Lower lobe of right lung (tissue), 2 donors: ENCODE measurements around the gene FGF6. TPM values are rescaled to one million over a fixed set of nuclear protein-coding genes. Genes with fewer than 3 reads are reported as not detected.
A peak's percentile ranks its signal among the peaks of the same experiment; 100 is the strongest.

Experiments
- ATAC-seq, 2 donors: fragments of 200-7000 bp; cut with Tn5 transposase; one replicate each; pipeline ENCODE4 v1.9.1; 2020 to 2022; ENCODE audit warnings: mild to moderate bottlenecking in 2 of 2, moderate library complexity in 2 of 2
- DNase-seq: peaks from one replicate; pipeline ENCODE4 v3.0.0-alpha.2; 2020
- H3K27ac ChIP-seq: fragments of 200-600 bp; one replicate; pipeline ENCODE4 v1.8.0; 2022
- H3K27me3 ChIP-seq: fragments of 200-600 bp; one replicate; pipeline ENCODE4 v1.8.0; 2022; ENCODE audit warnings: low read depth
- H3K36me3 ChIP-seq: fragments of 200-600 bp; one replicate; pipeline ENCODE4 v1.8.0; 2022; ENCODE audit warnings: mild to moderate bottlenecking
- H3K4me1 ChIP-seq: fragments of 200-600 bp; one replicate; pipeline ENCODE4 v1.8.0; 2022
- H3K4me3 ChIP-seq: fragments of 200-600 bp; one replicate; pipeline ENCODE4 v1.8.0; 2022; ENCODE audit warnings: mild to moderate bottlenecking
- H3K9me3 ChIP-seq: fragments of 200-600 bp; one replicate; pipeline ENCODE4 v1.8.0; 2022
- CTCF ChIP-seq: fragments of 200-600 bp; IDR thresholded peaks from one replicate; pipeline ENCODE4 v1.8.0; 2022; ENCODE audit warnings: antibody characterized with exemption, mild to moderate bottlenecking
- intact Hi-C: fragments of 100-400 bp; cut with DNase I; formaldehyde crosslinking; loops from one replicate; pipeline ENCODE4 v1.11.0; 2022
- total RNA-seq: library from RNA; stranded (reverse); fragmentation: NEBNext Ultra II Directional; extraction: Animal tissue kit (Norgen Biotek cat#: 25700); gene quantifications from one replicate; pipeline ENCODE4 v1.2.1, GENCODE V29; 2021
- donor health status: DM: no; HTN: yes; CAD: no; lungs with severe emphysema.

Gene FGF6
- total RNA-seq, 1 donor from 2014 or later = not detected

DNA sequence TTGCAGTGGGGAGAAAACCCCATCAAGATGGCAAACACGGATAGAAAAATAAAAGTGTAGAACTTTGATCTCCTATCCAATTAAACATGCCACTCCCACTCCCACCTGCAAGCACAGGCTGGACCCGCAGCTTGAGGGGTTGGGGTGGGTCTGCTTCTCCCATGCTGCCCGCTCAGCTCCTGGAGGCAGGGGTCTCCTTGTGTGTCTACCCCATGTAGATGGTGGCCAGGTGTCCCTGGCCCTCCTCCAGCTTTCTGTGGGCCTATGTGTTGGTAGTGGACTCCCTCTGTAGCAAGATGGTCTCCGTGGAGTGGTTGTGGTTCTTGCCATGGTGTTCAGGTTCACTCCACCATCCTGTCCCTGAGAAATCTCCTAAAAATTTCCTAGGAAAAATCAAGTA, 42.6 kb downstream of the FGF6 start:
- TF ChIP-seq CTCF = no peak
- Histone ChIP-seq H3K27ac (no peak overlapping the region), H3K4me1 (no peaks in the 10 kb centered on the region), H3K4me3 (no peak overlapping the region), H3K9me3 (no peaks in the 10 kb centered on the region), H3K27me3 (no peaks in the 10 kb centered on the region), H3K36me3 (no peaks in the 10 kb centered on the region)
- no peak for DNase-seq
- intact Hi-C loops = no loop called here
- ATAC-seq = peak in 1 of 2 donors; percentile 35

DNA sequence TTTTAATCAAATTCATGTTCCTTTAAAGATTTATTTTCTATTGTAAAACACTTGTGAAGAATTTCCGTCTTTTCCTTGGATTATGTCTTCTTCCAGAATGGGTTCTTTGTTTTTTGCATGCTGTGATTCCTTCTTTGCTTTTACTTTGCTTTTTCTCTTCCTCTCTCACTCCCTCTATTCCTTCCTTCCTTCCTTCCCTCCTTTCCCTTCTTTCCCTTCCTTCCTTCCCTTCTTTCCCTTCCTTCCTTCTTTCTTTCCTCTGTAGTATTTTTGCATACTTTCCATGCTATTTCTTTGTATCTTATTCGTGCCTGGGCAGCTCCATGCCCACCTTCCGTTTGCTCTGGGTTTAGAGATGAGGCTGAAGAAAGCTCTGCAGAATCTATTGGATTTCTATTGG, 44.5 kb downstream of the FGF6 start:
- H3K27me3 ChIP-seq = no peaks in the 10 kb centered on the region
- no peak overlapping the region for H3K4me3 ChIP-seq
- no peaks in the 10 kb centered on the region for H3K9me3 ChIP-seq
- DNase-seq (no peak), ATAC-seq (no peak)
- no peaks in the 10 kb centered on the region for H3K36me3 ChIP-seq
- H3K27ac ChIP-seq = no peak overlapping the region
- intact Hi-C loops = no loop called here
- H3K4me1 ChIP-seq = no peaks in the 10 kb centered on the region
- no peak for TF ChIP-seq CTCF

DNA sequence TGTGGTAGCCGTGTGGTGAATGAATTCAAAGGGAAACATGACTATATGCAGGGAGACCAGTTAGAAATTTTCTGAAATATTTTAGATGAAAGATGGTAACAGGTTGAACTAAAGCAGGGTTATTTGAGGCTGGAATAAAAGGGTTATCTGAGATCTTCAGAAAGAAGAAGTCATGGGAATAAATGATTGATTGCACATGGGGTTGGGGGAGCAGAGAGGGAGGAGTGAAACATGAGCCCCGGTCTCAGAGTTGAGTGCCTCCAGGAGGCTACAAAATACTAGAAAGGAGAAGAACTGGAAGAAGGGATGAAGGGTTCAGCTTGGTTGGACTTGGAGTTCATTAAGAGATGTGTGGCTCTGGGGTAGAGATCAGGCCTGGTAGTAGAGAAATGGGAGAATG, 49.8 kb downstream of the FGF6 start:
- Histone ChIP-seq H3K9me3 (no peaks in the 10 kb centered on the region), H3K36me3 (no peaks in the 10 kb centered on the region), H3K4me3 (no peak overlapping the region), H3K27me3 (peaks cover 17% of the 10 kb centered on the region), H3K4me1 (no peaks in the 10 kb centered on the region), H3K27ac (no peak overlapping the region)
- TF ChIP-seq CTCF = no peak
- ATAC-seq (no peak), DNase-seq (no peak)
- intact Hi-C loops = no loop called here

- no peak for DNase-seq
- intact Hi-C loops = no loop called here
- ATAC-seq = no peak
- H3K36me3 ChIP-seq = no peaks in the 10 kb centered on the region
- no peak overlapping the region for H3K27ac ChIP-seq
- TF ChIP-seq CTCF = no peak
- H3K4me3 ChIP-seq = no peak overlapping the region
- H3K27me3 ChIP-seq = peaks cover 17% of the 10 kb centered on the region
- H3K4me1 ChIP-seq = no peaks in the 10 kb centered on the region
- H3K9me3 ChIP-seq = no peaks in the 10 kb centered on the region
These were observed 52.4 kb downstream of the FGF6 start for GRCh38 chr12:4393211-4393610.

- no peaks in the 10 kb centered on the region for H3K4me1 ChIP-seq
These were observed 53.3 kb downstream of the FGF6 start for GRCh38 chr12:4392223-4392742.

More at GRCh38 chr12:4392223-4392742, 53.3 kb downstream of the FGF6 start:
- Histone ChIP-seq H3K27ac (no peak overlapping the region), H3K4me3 (no peak overlapping the region), H3K9me3 (no peaks in the 10 kb centered on the region), H3K36me3 (no peaks in the 10 kb centered on the region), H3K27me3 (peaks cover 17% of the 10 kb centered on the region)
- intact Hi-C loops = no loop called here
- no peak for TF ChIP-seq CTCF
- ATAC-seq (peak in 1 of 2 donors; percentile 32), DNase-seq (no peak)
